ENCODE data around the gene CNR1.

CNR1 gene

GRCh38 chr6:88142297-88142668 lies 23.9 kb downstream of the CNR1 start:
- no peak for TF ChIP-seq CTCF (conservative IDR thresholded peaks at IDR 0.05)
- no peak overlapping the region for H3K27ac ChIP-seq

GRCh38 chr6:88141561-88142296 lies 24.4 kb downstream of the CNR1 start:
- no peak overlapping the region for H3K27ac ChIP-seq
- TF ChIP-seq CTCF (conservative IDR thresholded peaks at IDR 0.05): no peak

GRCh38 chr6:88137915-88138314 lies 28.2 kb downstream of the CNR1 start:
- no peak overlapping the region for H3K27ac ChIP-seq
- TF ChIP-seq CTCF (conservative IDR thresholded peaks at IDR 0.05): no peak

GRCh38 chr6:88135578-88136114 lies 30.5 kb downstream of the CNR1 start:
- no peak overlapping the region for H3K27ac ChIP-seq
- TF ChIP-seq CTCF (conservative IDR thresholded peaks at IDR 0.05): no peak

GRCh38 chr6:88134575-88134974 lies 31.6 kb downstream of the CNR1 start:
- no peak overlapping the region for H3K27ac ChIP-seq
- no peak for TF ChIP-seq CTCF (conservative IDR thresholded peaks at IDR 0.05)

GRCh38 chr6:88133718-88134117 lies 32.4 kb downstream of the CNR1 start:
- no peak overlapping the region for H3K27ac ChIP-seq
- TF ChIP-seq CTCF (conservative IDR thresholded peaks at IDR 0.05): no peak

GRCh38 chr6:88124925-88125557 lies 41.1 kb downstream of the CNR1 start:
- no peak for TF ChIP-seq CTCF (conservative IDR thresholded peaks at IDR 0.05)
- H3K27ac ChIP-seq: no peak overlapping the region
